RWPE1 (cell line): ENCODE data around the gene VCL.
"Not testable (repeated sequence)": the region's sequence is repeated elsewhere in the genome, so short reads cannot be mapped to it uniquely, and the experiment has no call there.

ENCODE experiments used
- CTCF ChIA-PET: fragments of 350-600 bp; sonication (Branson Sonifier 250); formaldehyde crosslinking; extraction: SDS; loops from one replicate; lab custom pipeline; 2021; lab: Yijun Ruan, JAX
- POLR2A ChIA-PET: fragments of 400-600 bp; formaldehyde crosslinking; extraction: SDS; loops from one replicate; lab custom pipeline; 2020; ENCODE audit warnings: antibody characterized with exemption; ENCODE audit not compliant: low non-redundant PET; lab: Yijun Ruan, JAX
- DNase-seq: peaks from one replicate; pipeline ENCODE4 v3.0.0; 2012; ENCODE audit warnings: low spot score
- H3K27ac ChIP-seq: fragments of 450-650 bp; 2 replicates; pipeline ENCODE4 v1.5.1; 2017
- CTCF ChIP-seq: fragments of 450-650 bp; conservative IDR thresholded peaks from 2 replicates; pipeline ENCODE4 v1.5.1; 2017; ENCODE audit warnings: low read depth, mild to moderate bottlenecking

The VCL gene

GRCh38 chr10:73955719-73956118 is 42.2 kb upstream of the VCL start:
- DNase-seq, result no peak
- POLR2A ChIA-PET, result no interaction called here
- CTCF ChIA-PET, result no interaction called here
- no peak overlapping the region for H3K27ac ChIP-seq
- TF ChIP-seq CTCF, result no peak

- ChIA-PET CTCF (interaction anchor here (0.5 to 1.4 kb wide), 8 partner anchors 15 to 75 kb away, joined by 3 to 9 read pairs (median 3); no protein-coding TSS in a partner anchor), POLR2A (no interaction called here)
- no peak for TF ChIP-seq CTCF
- no peak for DNase-seq
- peak overlapping the region; percentile 14; the same call in 1 of the 2 replicates for H3K27ac ChIP-seq
Measured at GRCh38 chr10:73956476-73957359, 41.2 kb upstream of the VCL start.

GRCh38 chr10:73959484-73960243 is 38.3 kb upstream of the VCL start:
- CTCF ChIA-PET, result interaction anchor here (0.6 kb wide), 1 partner anchor 14 kb away, joined by 5 read pairs; no protein-coding TSS in a partner anchor
- POLR2A ChIA-PET, result no interaction called here
- H3K27ac ChIP-seq, result no peak overlapping the region

DNA sequence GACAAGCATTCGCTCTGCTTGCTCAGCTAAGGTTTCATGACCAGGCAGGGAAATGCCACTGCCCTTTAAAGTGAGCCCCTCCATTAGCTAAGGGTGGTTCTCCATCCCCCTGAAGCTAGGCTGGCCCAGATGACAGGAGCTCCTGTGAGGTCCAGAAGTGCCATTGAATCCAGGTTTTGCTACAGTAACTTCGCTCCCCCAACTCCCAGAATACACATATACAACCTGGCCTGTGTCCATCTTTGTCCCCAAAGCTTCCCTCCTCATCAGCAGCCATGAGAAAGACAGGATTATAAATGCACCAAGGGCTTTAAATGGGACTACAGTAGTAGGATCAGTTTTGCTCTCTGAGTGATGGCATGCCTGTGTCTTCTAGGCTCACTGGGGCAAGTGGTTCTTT is 35.5 kb upstream of the VCL start:
- DNase-seq, result no peak
- ChIA-PET POLR2A (interaction anchor here (0.6 kb wide), 1 partner anchor 46 kb away, joined by 3 read pairs; no protein-coding TSS in a partner anchor), CTCF (interaction anchor here (0.5 kb wide), 1 partner anchor 98 kb away, joined by 4 read pairs; no protein-coding TSS in a partner anchor)
- TF ChIP-seq CTCF, result no peak
- H3K27ac ChIP-seq, result no peak overlapping the region

More at GRCh38 chr10:73959484-73960243, 38.3 kb upstream of the VCL start:
- no peak for TF ChIP-seq CTCF
- DNase-seq, result no peak

DNA sequence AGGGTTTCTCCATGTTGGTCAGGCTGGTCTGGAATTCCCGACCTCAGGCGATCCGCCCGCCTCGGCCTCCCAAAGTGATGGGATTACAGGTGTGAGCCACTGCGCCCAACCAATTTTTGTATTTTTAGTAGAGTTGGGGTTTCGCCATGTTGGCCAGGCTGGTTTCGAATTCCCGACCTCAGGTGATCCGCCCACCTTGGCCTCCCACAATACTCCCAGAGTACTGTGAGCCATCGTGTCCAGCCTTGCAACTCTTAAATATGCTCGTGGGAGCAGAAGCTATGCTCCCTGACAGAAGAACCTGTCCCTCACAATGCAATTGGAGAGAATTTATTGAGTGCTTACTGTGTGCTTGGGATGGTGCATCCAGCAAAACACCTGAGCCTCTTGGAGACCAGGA is 34.4 kb upstream of the VCL start:
- POLR2A ChIA-PET, CTCF ChIA-PET, DNase-seq, H3K27ac ChIP-seq: not testable (repeated sequence)

- POLR2A ChIA-PET, result no interaction called here
- no peak for DNase-seq
- no peak for TF ChIP-seq CTCF
- H3K27ac ChIP-seq, result peak overlapping the region; percentile 88; the same call in 1 of the 2 replicates
- CTCF ChIA-PET, result interaction anchor here (0.6 kb wide), 2 partner anchors 85 to 129 kb away, joined by 3 to 5 read pairs; no protein-coding TSS in a partner anchor
Measured at GRCh38 chr10:73964743-73965142, 33.2 kb upstream of the VCL start.

DNA sequence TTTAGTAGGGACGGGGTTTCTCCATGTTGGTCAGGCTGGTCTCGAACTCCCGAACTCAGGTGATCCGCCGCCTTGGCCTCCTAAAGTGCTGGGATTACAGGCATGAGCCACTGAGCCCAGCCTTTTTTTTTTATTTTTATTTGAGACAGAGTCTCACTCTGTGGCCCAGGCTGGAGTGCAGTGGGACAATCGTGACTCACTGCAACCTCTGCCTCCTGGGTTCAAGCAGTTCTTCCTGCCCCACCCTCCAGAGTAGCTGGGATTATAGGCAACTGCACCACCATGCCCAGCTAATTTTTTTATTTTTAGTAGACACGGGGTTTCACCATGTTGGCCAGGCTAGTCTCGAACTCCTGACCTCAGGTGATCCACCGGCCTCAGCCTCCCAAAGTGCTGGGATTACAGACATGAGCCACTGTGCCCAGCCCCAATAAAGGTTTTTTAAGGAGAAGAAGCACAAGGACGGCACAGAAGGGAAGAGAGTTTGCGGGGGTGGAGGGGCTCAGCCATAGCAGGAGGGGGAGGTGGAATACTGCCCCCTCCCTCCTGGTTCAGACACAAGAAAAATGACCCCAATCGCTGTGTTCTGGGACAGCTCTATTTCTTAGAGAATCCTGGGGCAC is 32.5 kb upstream of the VCL start:
- POLR2A ChIA-PET, DNase-seq: not testable (repeated sequence)
- peak overlapping the region; percentile 88 for H3K27ac ChIP-seq
- CTCF ChIA-PET, result interaction anchor here (0.6 to 0.8 kb wide), 3 partner anchors 24 to 129 kb away, joined by 3 to 5 read pairs (median 3); no protein-coding TSS in a partner anchor
